Stimulated activated CD4-positive, alpha-beta T cell treated with anti-CD3 and anti-CD28 coated beads, Interleukin-15, amount 100 ng/mL, for 48 hours (primary cell): ENCODE results near the gene MEDAG.

ENCODE experiments used
- DNase-seq, 2 donors: peaks; one replicate each; pipeline ENCODE4 v3.0.0-alpha.2; 2020; ENCODE audit warnings: low read depth in 2 of 2

MEDAG gene

DNA sequence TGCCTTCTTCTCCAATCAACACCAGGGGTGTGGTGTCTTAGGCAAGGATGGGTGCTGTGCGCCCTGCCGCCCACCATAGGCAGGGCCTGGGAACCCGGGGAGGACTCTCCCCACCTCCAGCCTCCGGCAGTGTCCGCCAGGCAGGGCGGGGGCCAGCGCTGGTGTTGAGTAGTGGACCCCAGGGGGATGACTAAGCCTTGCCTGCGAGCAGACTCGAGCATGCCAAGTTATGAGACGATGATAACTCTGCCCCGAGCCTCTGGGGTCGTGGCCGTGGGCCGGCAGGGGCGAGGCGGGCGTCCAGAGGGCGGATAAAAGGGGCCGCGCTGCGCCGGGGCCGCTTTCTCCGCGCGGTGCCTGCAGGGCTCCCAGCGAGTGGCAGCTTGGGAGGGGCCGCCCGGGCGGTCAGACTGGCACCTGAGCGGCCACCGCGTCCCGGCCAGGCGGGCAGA lies at the start of gene MEDAG:
MEDAG (plus strand) TSS at position 340 of the 452 bp plus-strand sequence. CDS start 245 bp downstream, outside the sequence.
- DNase-seq = no peak

GRCh38 chr13:30857018-30857417 lies 49.1 kb upstream of the MEDAG start:
- no peak for DNase-seq

DNA sequence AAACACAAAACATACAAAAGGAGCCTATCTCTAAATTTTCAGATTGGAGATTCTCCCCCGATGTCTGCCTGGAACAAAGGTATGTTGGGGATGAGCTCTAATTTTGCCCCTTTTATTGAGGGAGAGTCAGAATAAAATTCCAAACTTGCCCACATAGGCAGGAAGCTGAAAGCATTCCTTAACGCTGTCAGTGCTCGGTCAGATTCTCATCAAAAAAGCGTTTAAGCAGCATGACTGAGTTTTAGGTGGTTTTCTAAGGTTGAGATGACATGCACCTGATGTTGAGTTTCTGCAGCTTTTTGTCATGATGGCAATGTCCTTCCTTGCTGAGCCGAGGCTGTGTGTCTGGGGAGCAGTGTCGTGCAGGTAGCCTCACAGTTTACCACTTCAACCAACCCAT lies 48.4 kb upstream of the MEDAG start:
- DNase-seq = no peak

DNA sequence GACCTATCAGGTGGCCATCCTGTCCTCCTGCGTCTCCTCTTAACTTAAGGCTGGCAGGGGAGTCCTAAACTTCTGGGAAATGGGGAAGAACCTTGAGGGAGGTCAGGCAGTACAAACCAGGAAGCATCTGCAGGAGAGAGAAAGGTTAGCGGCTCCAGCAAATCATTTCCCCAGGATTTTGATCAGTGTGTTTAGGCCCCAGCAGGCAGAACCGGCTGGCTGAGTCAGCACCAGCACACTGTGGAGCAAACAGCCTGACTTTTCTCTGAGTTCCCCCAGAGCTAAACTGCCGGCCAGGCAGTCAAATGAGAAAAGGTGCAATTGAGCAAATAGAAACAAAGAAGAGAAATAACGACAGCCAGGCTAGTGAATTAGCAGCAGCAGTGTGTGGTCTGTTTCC lies 46.7 kb upstream of the MEDAG start:
- no peak for DNase-seq

- no peak for DNase-seq
Observed at GRCh38 chr13:30861163-30861562, 44.9 kb upstream of the MEDAG start.

GRCh38 chr13:30861836-30862467 lies 44.1 kb upstream of the MEDAG start:
- no peak for DNase-seq

DNA sequence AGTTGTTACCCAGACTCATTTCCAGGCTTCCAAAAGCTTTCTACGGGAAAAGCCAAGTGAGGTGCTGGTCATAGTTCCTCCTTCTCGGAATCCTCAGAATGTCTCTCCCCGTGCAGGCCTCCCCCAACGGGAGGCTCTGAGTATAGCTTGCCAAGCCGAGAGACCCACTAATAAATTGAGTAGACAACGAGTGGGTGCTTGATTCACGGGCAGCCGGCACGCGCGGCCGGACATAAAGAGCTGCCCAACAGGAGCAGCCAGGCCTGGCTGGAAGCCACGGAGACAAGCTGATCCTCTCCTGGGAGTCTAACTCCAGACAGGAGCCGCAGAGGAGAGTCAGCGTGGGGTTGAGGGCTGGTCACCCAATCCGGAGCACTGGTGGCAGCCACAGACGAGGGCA lies 43.4 kb upstream of the MEDAG start:
- DNase-seq = no peak

DNA sequence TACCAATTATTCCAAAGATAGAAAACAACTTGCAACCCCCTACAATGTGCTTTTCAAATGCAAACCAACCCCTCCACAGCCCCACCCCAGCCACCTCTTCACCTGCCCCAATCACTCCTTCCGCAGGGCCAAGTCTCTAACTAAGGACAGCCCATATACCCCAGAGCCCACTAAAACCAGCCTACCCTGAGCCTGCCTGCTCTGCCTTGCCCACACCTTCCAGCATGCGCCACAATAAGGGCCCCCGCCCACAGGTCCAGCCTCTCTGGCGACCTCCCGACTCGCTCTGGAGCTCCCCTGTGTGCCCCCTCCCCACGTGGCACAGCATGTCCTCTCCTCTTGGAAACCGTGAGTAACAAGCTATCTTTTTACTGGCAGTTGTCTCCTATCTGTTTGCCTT lies 42.8 kb upstream of the MEDAG start:
- DNase-seq = no peak

DNA sequence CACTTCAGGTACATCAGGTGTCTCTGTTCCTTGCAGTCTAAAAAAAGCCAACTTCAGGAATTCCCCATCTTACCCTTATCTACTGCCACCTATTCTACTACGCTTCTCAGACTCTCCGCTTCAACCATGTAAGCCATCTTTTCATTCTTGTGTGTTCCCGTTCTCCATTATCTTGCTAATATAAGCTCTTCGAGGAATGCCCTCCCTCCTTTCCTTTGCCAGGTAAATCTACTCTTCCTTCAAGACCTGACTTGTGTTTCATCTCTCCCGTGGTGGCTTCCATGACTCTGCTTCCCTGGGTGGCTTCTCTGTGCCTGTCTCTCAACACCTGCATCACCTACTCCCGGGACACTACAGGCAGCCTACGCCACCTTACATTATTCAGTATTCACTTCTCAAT lies 42.3 kb upstream of the MEDAG start:
- no peak for DNase-seq

DNA sequence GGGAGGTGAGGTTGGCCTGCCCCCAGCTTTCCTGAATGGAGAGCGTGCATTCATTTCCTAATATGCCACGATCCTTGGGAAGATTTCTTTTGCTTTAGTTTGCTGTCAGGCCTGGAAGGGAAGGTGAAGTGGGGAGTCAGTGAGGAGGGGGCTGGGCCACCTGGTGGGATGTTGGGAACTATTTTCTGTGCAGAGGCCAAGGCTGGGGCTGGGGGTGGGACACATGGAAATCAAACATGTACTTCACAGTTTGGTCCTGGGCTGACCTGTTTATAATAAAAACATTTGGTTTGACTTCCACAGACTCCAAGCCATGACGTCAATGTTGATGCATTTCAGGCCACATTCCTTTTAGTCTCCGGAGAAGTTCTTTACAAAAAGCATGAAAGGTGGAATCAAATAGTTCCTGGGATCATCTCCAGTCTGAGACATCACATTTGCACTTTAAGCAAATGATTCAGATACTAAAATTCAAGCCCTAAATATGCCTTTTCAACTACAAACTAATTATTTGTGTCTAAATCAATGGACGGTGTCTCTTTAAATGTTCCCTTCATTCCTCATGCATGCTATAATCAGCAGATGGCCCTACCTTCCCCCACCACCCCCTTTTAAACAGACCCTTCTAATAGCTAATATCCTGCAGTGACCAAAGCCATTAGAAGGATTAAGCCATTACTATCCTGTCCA lies 41.5 kb upstream of the MEDAG start:
- no peak for DNase-seq

DNA sequence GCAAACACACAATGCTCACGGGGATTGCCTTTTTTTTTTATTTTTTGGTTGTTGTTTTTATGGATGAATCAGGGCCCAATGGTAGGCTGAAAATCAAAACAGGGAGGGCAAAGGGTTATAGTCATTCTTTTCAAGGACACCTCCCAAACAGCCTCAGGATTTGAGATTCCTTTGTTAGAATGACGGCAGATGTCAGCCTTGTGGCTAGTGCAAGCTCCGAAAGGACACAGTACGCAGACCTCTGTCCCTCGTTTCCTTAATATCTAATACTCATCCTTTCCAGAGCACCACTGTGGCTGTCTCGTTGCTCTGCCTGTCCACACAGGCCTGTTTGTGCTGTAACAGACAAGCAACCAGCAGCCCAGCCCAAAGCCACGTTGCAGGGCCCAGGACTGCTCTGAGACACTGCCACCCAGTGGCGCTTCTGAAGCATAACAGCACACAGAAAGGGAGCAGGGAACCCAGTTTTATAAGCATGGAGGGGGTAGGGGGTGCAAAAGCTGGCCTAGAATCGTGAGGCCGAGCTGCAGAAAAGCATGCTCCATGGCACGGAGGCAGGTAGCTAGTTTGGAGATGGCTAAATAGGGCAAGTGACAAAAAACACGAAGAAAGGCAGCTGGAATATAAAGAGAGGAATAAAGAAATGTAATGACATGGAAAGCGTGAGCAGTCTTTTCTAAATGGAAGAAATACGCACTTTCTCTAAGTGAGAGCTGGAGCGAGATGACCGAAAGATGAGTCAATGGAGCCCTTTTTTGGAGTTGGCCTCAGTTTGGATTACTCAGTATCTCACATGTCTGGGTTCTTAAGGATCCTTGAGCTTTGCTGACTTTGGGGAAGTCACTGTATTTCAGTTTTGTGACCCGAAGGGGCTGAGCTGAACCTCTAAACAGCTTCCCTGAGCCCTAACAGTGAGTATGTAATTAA lies 40.7 kb upstream of the MEDAG start:
- peak; percentile 36 to 52 for DNase-seq

GRCh38 chr13:30866677-30867076 lies 39.4 kb upstream of the MEDAG start:
- no peak for DNase-seq

DNA sequence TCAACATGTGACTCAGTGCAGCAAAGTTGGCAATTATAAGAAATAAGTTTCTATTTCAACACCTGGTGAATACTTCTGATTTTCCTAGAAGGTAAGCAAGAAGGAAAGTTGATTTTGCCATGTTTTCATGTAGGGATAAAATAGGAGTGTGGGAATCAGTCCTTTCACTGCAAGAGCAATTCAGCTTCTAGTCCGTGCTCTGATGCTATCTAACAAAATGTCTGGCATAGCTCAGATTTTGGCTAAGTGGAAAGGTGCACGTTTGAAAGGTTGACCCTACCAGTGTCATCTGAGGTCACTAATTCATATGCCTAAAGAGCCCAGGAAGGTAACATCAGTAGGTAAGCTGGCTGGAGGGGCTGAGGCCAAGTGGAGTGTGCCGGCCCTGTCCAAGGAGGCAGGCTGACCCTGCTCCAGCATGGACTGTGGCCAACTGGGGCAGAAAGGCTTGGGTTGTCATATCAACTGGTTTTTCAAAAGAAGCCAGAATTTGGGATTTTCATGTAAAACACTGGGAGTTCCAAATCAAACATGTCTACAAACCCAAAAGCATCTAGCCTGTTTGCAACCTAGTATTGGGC lies 38.9 kb upstream of the MEDAG start:
- no peak for DNase-seq

- no peak for DNase-seq
Observed at GRCh38 chr13:30868799-30869470, 37.1 kb upstream of the MEDAG start.

GRCh38 chr13:30869491-30869890 lies 36.6 kb upstream of the MEDAG start:
- no peak for DNase-seq

DNA sequence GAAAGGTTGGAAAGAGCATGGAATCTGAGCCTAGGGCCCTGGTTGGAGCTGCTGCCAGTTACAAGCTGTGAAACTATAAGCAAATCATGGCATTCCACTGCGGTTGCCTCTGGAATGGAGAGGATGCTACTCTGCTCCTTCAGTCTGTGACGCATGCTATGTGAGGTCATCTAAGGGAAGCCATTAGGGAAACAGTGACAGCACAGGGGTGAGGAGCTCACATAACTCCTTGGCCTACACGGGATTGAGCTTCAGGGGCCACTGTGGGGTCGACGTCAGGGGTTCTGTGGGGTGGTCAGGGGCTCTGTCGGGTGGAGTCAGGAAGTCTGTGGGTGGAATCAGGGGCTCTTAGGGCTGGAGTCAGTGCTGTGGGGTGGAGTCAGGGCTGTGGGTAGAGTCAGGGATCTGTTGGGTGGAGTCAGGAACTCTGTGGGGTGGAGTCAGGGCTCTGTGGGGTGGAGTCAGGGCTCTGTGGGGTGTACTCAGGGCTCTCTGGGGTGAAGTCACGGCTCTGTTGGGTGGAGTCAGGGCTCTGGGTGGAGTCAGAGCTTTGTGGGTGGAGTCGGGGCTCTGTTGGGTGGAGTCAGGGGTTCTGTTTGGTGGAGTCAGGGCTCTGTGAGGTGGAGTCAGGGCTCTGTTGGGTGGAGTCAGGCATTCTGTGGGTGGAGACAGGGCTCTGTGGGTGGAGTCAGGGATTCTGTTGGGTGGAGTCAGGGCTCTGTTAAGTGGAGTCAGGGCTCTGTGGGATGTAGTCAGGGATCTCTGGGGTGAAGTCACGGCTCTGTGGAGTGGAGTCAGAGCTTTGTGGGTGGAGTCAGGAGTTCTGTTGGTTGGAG lies 35.8 kb upstream of the MEDAG start:
- DNase-seq = peak in 1 of 2 donors; percentile 13

GRCh38 chr13:30870916-30871587 lies 35.0 kb upstream of the MEDAG start:
- no peak for DNase-seq

DNA sequence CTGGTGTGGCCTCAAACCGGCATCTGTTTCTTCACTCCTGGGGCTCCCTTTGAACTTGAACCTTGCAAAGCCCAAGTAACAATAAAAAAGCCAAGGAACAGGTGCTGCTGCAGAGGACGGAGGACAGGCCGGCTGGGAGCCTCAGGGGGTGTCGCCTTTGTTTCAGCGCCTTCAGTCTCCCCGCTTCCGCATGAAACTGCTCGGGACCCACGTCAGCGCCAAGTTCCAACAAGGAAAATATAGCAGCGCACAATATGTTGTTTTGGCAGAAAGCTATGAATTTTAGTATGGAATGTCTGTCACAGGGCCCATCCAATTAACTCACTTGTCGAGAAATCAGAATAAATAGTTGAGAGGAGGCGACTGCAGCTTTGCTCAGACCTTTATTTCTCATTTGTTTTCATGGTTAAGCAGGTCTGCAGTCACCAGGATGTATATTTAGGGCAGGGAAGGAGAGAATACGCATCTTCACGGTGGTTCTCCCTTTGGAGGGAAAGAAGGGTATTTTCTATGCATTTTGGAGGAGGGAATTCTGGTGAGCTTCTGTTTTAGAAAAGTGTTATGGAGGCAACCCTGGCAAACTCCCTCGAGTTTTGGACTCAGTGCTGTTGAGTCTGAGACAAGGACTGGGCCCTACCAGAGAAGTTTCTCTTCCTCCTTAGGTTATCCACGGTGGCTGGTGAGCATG lies 34.3 kb upstream of the MEDAG start:
- no peak for DNase-seq

GRCh38 chr13:30872276-30872594 lies 33.8 kb upstream of the MEDAG start:
- DNase-seq = no peak
